ENCODE measurements around the gene CDH4.

Gene CDH4

DNA sequence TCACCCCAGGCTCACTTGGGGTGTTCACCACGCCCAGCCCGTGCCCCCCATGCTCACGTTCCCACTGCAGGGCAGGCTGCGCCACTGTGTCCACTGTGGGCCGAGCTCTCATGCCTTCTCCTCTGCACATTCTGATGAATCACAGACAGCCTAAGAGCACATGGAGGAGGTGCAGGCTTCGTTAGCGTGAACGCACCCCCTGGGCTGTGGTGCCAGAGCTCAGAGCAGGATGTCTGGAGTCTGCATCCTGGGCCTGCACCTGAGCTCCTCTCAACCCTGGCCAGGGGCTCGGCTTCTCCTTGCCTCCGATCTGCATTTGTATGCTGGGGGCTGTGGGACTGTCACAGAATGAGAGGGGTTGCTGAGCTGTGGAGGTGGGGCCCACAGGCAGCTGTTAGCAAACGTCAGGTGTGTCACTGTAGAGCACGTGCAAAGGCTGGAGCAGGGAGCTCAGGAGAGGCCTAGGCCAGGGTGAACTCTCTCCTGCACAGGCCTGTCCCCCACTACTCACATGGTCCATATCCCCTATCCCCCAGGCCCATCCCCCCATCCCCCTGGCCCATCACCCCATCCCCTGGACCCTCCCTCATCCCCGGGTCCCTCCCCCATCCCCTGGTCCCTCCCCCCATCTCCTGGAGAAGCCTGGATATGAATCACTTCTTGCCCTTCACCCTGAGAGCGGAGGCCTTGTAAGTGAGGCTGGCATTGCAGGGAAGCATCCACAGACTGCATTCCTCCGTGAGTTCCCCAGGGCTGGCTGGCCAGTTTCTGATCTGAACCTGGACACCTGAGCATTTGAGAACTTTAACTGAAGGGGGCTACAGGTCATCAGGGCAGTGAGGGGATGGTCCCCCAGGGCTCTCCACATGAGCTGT, 504.1 kb downstream of the CDH4 start:
- peaks cover 0 to 1% of the 10 kb centered on the region in 2 donors for H3K36me3 ChIP-seq (replicated peaks in 1 of 2; ENCODE audit: control insufficient read depth in 2 of 2, insufficient read depth in 2 of 2, low read length in 2 of 2)
- no peak overlapping the region for H3K4me3 ChIP-seq (ENCODE audit: low read length in 2 of 2)
- H2BK15ac ChIP-seq (ENCODE audit: low read length) = no peak overlapping the region
- H3K9ac ChIP-seq (ENCODE audit: low read depth, low read length, poor library complexity) = peak overlapping the region; percentile 53
- peaks cover 4% of the 10 kb centered on the region for H3K79me1 ChIP-seq (ENCODE audit: low read depth, low read length)
- H4K91ac ChIP-seq (ENCODE audit: low read depth, low read length, poor library complexity) = no peak overlapping the region
- peaks cover 0 to 3% (median 0%) of the 10 kb centered on the region in 3 experiments for H3K27me3 ChIP-seq (ENCODE audit: control insufficient read depth in 3 of 3, insufficient read depth in 3 of 3, low read depth in 1 of 3, low read length in 3 of 3)
- no peak overlapping the region for H3K4ac ChIP-seq (ENCODE audit: low read length)
- no peak overlapping the region for H3K27ac ChIP-seq (replicated peaks; ENCODE audit: low read length)
- H2AFZ ChIP-seq (ENCODE audit: low read length) = no peak overlapping the region
- H3K4me2 ChIP-seq (ENCODE audit: insufficient read depth, low read length, poor library complexity, severe bottlenecking) = no peak overlapping the region
- peak overlapping the region; percentile 1 for H3K18ac ChIP-seq (ENCODE audit: low read length)
- DNase-seq (ENCODE audit: low spot score) = no peak
- H2BK120ac ChIP-seq (ENCODE audit: low read depth, low read length) = no peak overlapping the region
- no peak overlapping the region for H4K8ac ChIP-seq (ENCODE audit: low read depth, low read length)
- no peak overlapping the region for H2BK12ac ChIP-seq (ENCODE audit: low read length)
- peak overlapping the region; percentile 46 for H3K23ac ChIP-seq (ENCODE audit: low read depth, low read length, poor library complexity)
- H3K4me1 ChIP-seq (ENCODE audit: control insufficient read depth in 2 of 2, insufficient read depth in 1 of 2, low read depth in 1 of 2, low read length in 2 of 2) = peaks cover 4 to 17% of the 10 kb centered on the region in 2 donors
- no peak overlapping the region for H2AK5ac ChIP-seq (ENCODE audit: low read depth, low read length)
- no peak overlapping the region for H2BK5ac ChIP-seq (ENCODE audit: low read length)
- H3K14ac ChIP-seq (ENCODE audit: low read length) = peak overlapping the region; percentile 49
- no CpG with 5 or more reads among the region's 15 CpGs for WGBS, 2 donors (ENCODE audit: extremely low coverage in 2 of 2, insufficient read length in 2 of 2, insufficient replicate concordance in 1 of 2)
- H3K9me3 ChIP-seq (replicated peaks in 1 of 2; ENCODE audit: control insufficient read depth in 2 of 2, insufficient read depth in 1 of 2, low read depth in 1 of 2, low read length in 2 of 2) = peaks cover 2 to 5% of the 10 kb centered on the region in 2 donors

DNA sequence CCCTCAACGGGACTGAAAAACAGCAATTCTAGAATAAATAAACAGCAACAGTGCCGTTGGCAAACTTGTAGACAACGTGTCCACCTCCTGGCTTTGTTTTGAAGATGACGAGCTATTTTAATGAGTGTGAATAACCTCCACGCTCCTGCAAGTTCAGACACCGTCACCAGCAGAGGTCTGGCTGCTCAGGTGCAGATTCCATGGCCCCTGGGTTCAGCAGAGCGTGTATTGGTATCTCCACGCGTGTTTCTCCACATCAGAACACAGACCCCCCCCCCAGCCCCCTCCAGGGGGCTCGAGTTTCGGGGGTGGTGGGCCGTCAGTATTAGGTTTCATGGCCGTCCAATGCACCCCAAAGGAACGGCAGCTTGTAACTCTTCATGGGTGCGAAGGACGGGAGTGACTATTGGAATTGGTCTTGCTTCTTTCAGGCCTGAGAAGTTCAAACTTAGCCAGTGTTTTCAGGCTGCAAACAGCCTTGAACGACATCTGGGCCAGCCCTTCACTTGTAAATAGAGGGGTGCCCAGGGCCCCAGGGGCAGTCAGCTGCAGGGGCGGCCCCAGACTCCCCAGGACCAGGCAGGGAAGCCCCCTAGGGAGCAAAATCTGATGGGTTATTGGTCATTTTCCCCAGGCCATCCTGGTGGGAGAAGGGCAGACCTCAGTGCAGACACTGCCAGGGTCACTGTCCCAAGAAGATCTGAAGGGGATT, 505.1 kb downstream of the CDH4 start:
- Histone ChIP-seq H3K23ac (ENCODE audit: low read depth, low read length, poor library complexity) (no peak overlapping the region), H3K79me1 (ENCODE audit: low read depth, low read length) (peaks cover 4% of the 10 kb centered on the region), H4K8ac (ENCODE audit: low read depth, low read length) (no peak overlapping the region), H3K18ac (ENCODE audit: low read length) (no peak overlapping the region), H4K91ac (ENCODE audit: low read depth, low read length, poor library complexity) (no peak overlapping the region), H3K27ac (replicated peaks; ENCODE audit: low read length) (no peak overlapping the region), H2AK5ac (ENCODE audit: low read depth, low read length) (no peak overlapping the region), H3K36me3 (replicated peaks in 1 of 2; ENCODE audit: control insufficient read depth in 2 of 2, insufficient read depth in 2 of 2, low read length in 2 of 2) (peaks cover 0 to 1% of the 10 kb centered on the region in 2 donors), H2AFZ (ENCODE audit: low read length) (no peak overlapping the region), H3K4me3 (ENCODE audit: low read length in 2 of 2) (no peak overlapping the region), H3K27me3 (ENCODE audit: control insufficient read depth in 3 of 3, insufficient read depth in 3 of 3, low read depth in 1 of 3, low read length in 3 of 3) (peaks cover 0 to 3% (median 0%) of the 10 kb centered on the region in 3 experiments), H3K9me3 (replicated peaks in 1 of 2; ENCODE audit: control insufficient read depth in 2 of 2, insufficient read depth in 1 of 2, low read depth in 1 of 2, low read length in 2 of 2) (peaks cover 0 to 2% of the 10 kb centered on the region in 2 donors), H3K4me2 (ENCODE audit: insufficient read depth, low read length, poor library complexity, severe bottlenecking) (no peak overlapping the region), H2BK120ac (ENCODE audit: low read depth, low read length) (no peak overlapping the region), H2BK15ac (ENCODE audit: low read length) (no peak overlapping the region), H2BK12ac (ENCODE audit: low read length) (no peak overlapping the region), H3K9ac (ENCODE audit: low read depth, low read length, poor library complexity) (no peak overlapping the region), H3K4ac (ENCODE audit: low read length) (no peak overlapping the region), H3K4me1 (ENCODE audit: control insufficient read depth in 2 of 2, insufficient read depth in 1 of 2, low read depth in 1 of 2, low read length in 2 of 2) (peaks cover 4 to 17% of the 10 kb centered on the region in 2 donors), H2BK5ac (ENCODE audit: low read length) (no peak overlapping the region), H3K14ac (ENCODE audit: low read length) (no peak overlapping the region)
- no CpG with 5 or more reads among the region's 18 CpGs for WGBS, 2 donors (ENCODE audit: extremely low coverage in 2 of 2, insufficient read length in 2 of 2, insufficient replicate concordance in 1 of 2)
- DNase-seq (ENCODE audit: low spot score) = no peak

DNA sequence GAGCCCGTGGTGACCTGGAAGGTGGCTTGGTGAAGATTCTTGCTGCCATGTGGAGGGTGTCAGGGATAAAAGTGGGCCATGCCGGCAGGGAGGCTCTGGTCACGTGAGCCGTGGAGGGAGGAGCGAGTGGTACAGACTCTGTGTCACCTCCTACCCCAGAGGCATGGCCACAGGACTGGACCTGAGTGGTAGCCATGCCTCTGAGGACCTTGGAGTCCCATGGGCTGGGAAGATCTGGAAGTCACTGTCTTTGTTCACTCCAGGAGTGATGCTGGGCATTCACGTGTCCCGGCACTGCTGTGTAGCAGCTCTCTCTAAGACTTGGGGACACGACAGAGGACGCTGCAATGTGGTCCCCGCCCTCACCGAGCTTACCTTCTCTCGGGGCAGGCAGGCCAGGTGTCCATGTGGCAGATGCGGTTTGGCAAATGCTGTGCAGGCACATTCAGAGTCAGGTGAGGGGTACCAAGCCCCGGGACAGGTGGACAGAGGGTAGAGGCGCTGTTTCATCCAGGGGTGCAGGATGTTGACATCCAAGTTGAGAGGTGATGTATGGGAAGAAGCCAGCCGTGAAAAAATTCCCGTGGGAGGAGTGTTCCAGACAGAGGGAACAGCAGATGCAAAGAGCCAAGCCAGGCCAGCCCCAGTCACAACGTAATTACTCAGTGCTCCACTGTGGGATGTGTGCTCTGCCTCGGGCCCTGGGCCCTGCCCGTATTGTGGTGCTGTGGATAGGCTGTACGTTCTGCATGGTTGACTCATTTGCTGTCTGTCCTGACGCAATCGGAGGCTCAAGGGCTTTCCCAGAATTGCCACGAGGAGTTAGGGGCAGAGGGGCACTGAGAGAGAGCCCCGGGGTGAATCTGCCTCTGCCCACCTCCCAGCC, 505.9 kb downstream of the CDH4 start:
- no peak overlapping the region for H4K91ac ChIP-seq (ENCODE audit: low read depth, low read length, poor library complexity)
- peaks cover 0 to 1% of the 10 kb centered on the region in 2 donors for H3K36me3 ChIP-seq (replicated peaks in 1 of 2; ENCODE audit: control insufficient read depth in 2 of 2, insufficient read depth in 2 of 2, low read length in 2 of 2)
- no peak overlapping the region for H2BK120ac ChIP-seq (ENCODE audit: low read depth, low read length)
- H3K27me3 ChIP-seq (ENCODE audit: control insufficient read depth in 3 of 3, insufficient read depth in 3 of 3, low read depth in 1 of 3, low read length in 3 of 3) = peaks cover 0 to 3% (median 0%) of the 10 kb centered on the region in 3 experiments
- no peak overlapping the region for H2AFZ ChIP-seq (ENCODE audit: low read length)
- no peak overlapping the region for H3K4ac ChIP-seq (ENCODE audit: low read length)
- H2AK5ac ChIP-seq (ENCODE audit: low read depth, low read length) = no peak overlapping the region
- no peak overlapping the region for H3K4me2 ChIP-seq (ENCODE audit: insufficient read depth, low read length, poor library complexity, severe bottlenecking)
- peaks cover 0 to 2% of the 10 kb centered on the region in 2 donors for H3K9me3 ChIP-seq (replicated peaks in 1 of 2; ENCODE audit: control insufficient read depth in 2 of 2, insufficient read depth in 1 of 2, low read depth in 1 of 2, low read length in 2 of 2)
- peaks cover 4 to 16% of the 10 kb centered on the region in 2 donors for H3K4me1 ChIP-seq (ENCODE audit: control insufficient read depth in 2 of 2, insufficient read depth in 1 of 2, low read depth in 1 of 2, low read length in 2 of 2)
- H2BK15ac ChIP-seq (ENCODE audit: low read length) = no peak overlapping the region
- H3K4me3 ChIP-seq (ENCODE audit: low read length in 2 of 2) = peak overlapping the region in 1 of 2 donors; percentile 6
- H3K79me1 ChIP-seq (ENCODE audit: low read depth, low read length) = peaks cover 4% of the 10 kb centered on the region
- H2BK12ac ChIP-seq (ENCODE audit: low read length) = no peak overlapping the region
- no CpG with 5 or more reads among the region's 25 CpGs for WGBS, 2 donors (ENCODE audit: extremely low coverage in 2 of 2, insufficient read length in 2 of 2, insufficient replicate concordance in 1 of 2)
- no peak overlapping the region for H3K27ac ChIP-seq (replicated peaks; ENCODE audit: low read length)
- H3K23ac ChIP-seq (ENCODE audit: low read depth, low read length, poor library complexity) = no peak overlapping the region
- no peak overlapping the region for H4K8ac ChIP-seq (ENCODE audit: low read depth, low read length)
- no peak overlapping the region for H3K14ac ChIP-seq (ENCODE audit: low read length)
- H2BK5ac ChIP-seq (ENCODE audit: low read length) = no peak overlapping the region
- H3K9ac ChIP-seq (ENCODE audit: low read depth, low read length, poor library complexity) = no peak overlapping the region
- DNase-seq (ENCODE audit: low spot score) = no peak
- peak overlapping the region; percentile 83 for H3K18ac ChIP-seq (ENCODE audit: low read length)
